Measurements from ENCODE around the gene ZMYND8.

GRCh38 chr20:47306095-47306494, 50.4 kb downstream of the ZMYND8 start:
- no peak for TF ChIP-seq CTCF (conservative IDR thresholded peaks at IDR 0.05)
- no peak for TF ChIP-seq EZH2 (IDR thresholded peaks at IDR 0.05; ENCODE audit: low read depth)
